Osteocyte (in vitro differentiated cells): ENCODE results near the gene RTEL1. TPM values are rescaled to one million over a fixed set of nuclear protein-coding genes. Genes with fewer than 3 reads are reported as not detected.

Source experiments
- DNase-seq: peaks from one replicate; pipeline ENCODE4 v3.0.0; 2021; ENCODE audit warnings: mixed read lengths; ENCODE audit not compliant: unreplicated experiment; ENCODE audit errors: extremely low spot score
- H3K27ac Mint-ChIP-seq: one replicate; pipeline ENCODE4 v1.8.0; 2021; ENCODE audit warnings: mild to moderate bottlenecking, mixed read lengths; ENCODE audit not compliant: unreplicated experiment
- H3K27me3 Mint-ChIP-seq: one replicate; pipeline ENCODE4 v1.8.0; 2021; ENCODE audit warnings: mixed read lengths; ENCODE audit not compliant: unreplicated experiment
- H3K36me3 Mint-ChIP-seq: one replicate; pipeline ENCODE4 v1.8.0; 2021; ENCODE audit warnings: mixed read lengths; ENCODE audit not compliant: unreplicated experiment
- H3K4me1 Mint-ChIP-seq: one replicate; pipeline ENCODE4 v1.8.0; 2021; ENCODE audit warnings: mixed read lengths; ENCODE audit not compliant: unreplicated experiment
- H3K4me3 Mint-ChIP-seq: one replicate; pipeline ENCODE4 v1.8.0; 2021; ENCODE audit warnings: mild to moderate bottlenecking, moderate library complexity, mixed read lengths; ENCODE audit not compliant: unreplicated experiment
- H3K9me3 Mint-ChIP-seq: one replicate; pipeline ENCODE4 v1.8.0; 2021; ENCODE audit warnings: mixed read lengths; ENCODE audit not compliant: unreplicated experiment
- total RNA-seq: library from RNA; stranded (reverse); gene quantifications from 2 replicates; pipeline ENCODE4 v1.2.1, GENCODE V29; 2021
- TF ChIP-seq, protein P1 (sequence below): fragments of 200-600 bp; sonication (generic); IDR thresholded peaks from 2 replicates; pipeline ENCODE4 v1.5.0; 2021; ENCODE audit warnings: antibody characterized with exemption, mild to moderate bottlenecking, moderate library complexity

RTEL1 gene
- total RNA-seq, 1 donor from 2014 or later, result 34.1 TPM

DNA sequence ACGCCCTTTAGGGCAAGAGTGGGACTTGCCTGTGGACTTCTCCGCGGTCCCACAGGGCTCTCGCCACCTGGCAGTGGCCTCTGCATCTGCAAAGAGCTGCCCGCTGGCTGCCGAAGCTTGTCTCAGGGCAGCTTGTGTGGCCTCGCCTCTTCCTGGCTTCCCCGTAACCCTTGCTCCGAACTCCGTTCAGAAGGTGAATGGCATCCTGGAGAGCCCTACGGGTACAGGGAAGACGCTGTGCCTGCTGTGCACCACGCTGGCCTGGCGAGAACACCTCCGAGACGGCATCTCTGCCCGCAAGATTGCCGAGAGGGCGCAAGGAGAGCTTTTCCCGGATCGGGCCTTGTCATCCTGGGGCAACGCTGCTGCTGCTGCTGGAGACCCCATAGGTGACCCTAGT is 3.0 kb downstream of the RTEL1 start:
- no peaks in the 10 kb centered on the region for H3K27me3 Mint-ChIP-seq
- no peaks in the 10 kb centered on the region for H3K9me3 Mint-ChIP-seq
- DNase-seq, result no peak
- H3K36me3 Mint-ChIP-seq, result peaks cover 8% of the 10 kb centered on the region
- H3K4me3 Mint-ChIP-seq, result no peak overlapping the region
- H3K4me1 Mint-ChIP-seq, result peaks cover 24% of the 10 kb centered on the region
- no peak overlapping the region for H3K27ac Mint-ChIP-seq
- TF ChIP-seq, protein P1, sequence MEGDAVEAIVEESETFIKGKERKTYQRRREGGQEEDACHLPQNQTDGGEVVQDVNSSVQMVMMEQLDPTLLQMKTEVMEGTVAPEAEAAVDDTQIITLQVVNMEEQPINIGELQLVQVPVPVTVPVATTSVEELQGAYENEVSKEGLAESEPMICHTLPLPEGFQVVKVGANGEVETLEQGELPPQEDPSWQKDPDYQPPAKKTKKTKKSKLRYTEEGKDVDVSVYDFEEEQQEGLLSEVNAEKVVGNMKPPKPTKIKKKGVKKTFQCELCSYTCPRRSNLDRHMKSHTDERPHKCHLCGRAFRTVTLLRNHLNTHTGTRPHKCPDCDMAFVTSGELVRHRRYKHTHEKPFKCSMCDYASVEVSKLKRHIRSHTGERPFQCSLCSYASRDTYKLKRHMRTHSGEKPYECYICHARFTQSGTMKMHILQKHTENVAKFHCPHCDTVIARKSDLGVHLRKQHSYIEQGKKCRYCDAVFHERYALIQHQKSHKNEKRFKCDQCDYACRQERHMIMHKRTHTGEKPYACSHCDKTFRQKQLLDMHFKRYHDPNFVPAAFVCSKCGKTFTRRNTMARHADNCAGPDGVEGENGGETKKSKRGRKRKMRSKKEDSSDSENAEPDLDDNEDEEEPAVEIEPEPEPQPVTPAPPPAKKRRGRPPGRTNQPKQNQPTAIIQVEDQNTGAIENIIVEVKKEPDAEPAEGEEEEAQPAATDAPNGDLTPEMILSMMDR, result no peak

DNA sequence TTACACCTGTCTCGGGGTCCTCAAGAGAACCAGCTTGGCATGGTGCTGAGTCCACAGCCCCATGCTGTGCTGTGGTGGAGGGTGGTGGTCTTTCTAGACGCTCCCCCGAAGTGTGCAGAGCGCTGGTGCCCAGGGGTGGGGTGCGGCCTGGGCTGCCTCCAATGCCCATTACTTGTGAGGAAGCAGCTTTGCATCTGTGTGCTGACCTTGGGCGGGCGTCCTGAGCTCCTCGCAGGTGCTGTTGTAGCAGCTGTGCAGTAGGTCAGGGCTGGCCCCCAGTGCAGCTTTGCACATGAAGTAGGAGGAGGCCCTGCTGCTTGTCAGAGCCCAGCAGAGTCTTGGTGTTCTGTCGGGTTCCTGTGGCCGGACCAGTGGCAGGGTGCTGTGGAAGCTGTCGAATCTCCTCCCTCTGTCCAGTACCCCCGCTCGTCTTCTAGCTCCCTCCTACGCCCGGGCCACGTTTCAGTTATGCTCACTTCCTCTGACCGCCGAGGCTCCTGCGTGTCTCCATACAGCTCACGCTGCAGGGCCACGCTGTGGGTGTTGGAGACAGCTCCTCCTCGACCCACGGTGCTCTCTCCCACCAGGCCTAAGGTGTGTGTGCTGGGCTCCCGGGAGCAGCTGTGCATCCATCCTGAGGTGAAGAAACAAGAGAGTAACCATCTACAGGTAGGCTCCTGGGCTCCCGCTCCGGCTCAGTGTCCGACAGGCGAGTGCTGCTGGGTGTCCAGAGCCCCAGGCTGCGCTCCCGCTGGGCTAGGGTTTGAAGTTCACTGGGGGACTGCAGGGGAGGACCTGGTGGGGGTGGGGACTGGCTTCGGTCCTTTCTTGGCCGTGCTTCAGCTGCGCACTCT is 4.1 kb downstream of the RTEL1 start:
- no peak overlapping the region for H3K4me3 Mint-ChIP-seq
- peaks cover 23% of the 10 kb centered on the region for H3K4me1 Mint-ChIP-seq
- no peaks in the 10 kb centered on the region for H3K27me3 Mint-ChIP-seq
- H3K36me3 Mint-ChIP-seq, result peaks cover 10% of the 10 kb centered on the region
- DNase-seq, result no peak
- H3K27ac Mint-ChIP-seq, result no peak overlapping the region
- H3K9me3 Mint-ChIP-seq, result no peaks in the 10 kb centered on the region
- TF ChIP-seq, protein P1, result no peak

DNA sequence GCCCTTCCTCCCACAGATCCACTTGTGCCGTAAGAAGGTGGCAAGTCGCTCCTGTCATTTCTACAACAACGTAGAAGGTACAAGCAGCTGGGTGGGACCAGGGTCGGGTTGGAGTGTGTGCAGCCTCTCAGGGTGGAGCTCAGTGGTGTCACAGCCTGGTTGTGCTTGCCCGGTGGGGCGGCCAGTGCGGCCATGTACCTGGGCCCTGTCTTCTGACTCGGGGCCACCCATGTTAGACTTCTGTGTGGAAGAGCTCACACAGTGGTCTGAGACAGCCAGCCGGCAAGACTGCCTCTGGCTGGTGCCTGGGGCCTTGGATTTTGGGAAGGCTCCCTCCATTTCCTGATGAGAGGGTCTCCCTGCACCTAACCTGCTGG is 4.7 kb downstream of the RTEL1 start:
- H3K4me1 Mint-ChIP-seq, result peaks cover 20% of the 10 kb centered on the region
- TF ChIP-seq, protein P1, result no peak
- no peaks in the 10 kb centered on the region for H3K27me3 Mint-ChIP-seq
- H3K27ac Mint-ChIP-seq, result no peak overlapping the region
- DNase-seq, result no peak
- H3K4me3 Mint-ChIP-seq, result no peak overlapping the region
- H3K36me3 Mint-ChIP-seq, result peaks cover 10% of the 10 kb centered on the region
- H3K9me3 Mint-ChIP-seq, result no peaks in the 10 kb centered on the region

DNA sequence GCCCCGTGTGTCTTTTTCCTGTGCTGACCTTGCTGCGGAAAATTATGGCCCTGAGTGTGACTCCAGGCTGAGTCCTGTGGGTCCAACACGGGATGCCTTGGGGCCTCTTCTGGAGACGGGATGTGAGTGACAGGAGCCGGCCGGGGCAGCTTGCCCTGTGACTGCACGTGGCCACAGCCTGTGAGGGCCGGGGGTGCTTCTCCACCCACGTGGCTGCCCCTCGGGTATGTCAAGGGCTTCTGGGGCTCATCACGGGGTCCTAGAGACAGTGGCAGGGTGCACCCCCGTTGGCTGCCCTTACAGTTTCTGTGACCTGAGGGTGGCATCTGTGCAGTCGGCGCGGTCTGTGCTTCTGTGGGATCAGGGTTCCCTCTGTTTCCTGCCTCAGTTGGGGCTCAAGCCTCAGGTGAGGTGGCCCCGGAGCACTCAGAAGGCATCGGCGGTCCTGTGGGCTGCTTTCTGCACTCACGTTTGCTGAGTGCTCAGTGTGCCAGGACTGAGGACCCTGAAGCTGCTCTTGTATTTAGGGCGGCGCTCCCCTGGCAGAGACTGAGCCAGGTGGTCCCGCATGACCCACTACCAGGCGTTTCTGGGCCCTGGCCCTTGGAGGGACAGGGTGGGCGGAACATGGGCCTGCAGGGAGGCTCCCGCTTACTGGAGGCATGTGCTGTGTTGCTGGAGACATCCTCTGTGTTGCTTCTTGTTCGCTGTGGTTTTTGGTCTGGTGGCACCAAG is 5.4 kb downstream of the RTEL1 start:
- TF ChIP-seq, protein P1, result no peak
- Mint-ChIP-seq H3K27me3 (no peaks in the 10 kb centered on the region), H3K9me3 (no peaks in the 10 kb centered on the region), H3K36me3 (peaks cover 15% of the 10 kb centered on the region), H3K27ac (no peak overlapping the region), H3K4me3 (no peak overlapping the region), H3K4me1 (peaks cover 16% of the 10 kb centered on the region)
- no peak for DNase-seq
